ENCODE measurements around the gene IYD. TPM values are rescaled to one million over a fixed set of nuclear protein-coding genes. Genes with fewer than 3 reads are reported as not detected.

IYD gene
- not detected in 2 replicates for total RNA-seq

DNA sequence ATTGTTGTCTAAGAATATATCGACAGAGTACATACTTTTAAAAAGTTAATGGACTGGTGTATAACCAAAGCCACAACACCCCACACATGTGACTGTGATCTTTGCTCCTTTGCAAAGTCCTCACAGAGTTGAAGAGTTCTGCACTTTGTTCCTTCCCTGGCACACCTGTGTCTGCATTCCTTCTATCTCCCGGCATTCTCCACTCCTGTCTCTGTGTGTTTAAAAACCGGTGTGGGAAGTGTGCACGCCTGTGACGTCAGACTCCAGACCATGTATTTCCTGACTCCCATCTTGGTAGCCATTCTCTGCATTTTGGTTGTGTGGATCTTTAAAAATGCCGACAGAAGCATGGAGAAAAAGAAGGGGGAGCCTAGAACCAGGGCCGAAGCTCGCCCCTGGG, at the start of gene IYD:
Gene IYD (plus strand): TSS at position 251 of the 400 bp plus-strand sequence. CDS start 20 bp downstream, at position 271.

Small RNA genes within 50 kb of the gene (small RNA-seq; reads per million reads assigned to genes)
- 0.88 reads per million, percentile 40 among the genes with 10 or more reads in this experiment for gene RNU4-7P (ENCODE audit: low replicate concordance)

Other genes with a start within 250 kb of the IYD start
- not detected in 2 replicates for gene PPP1R14C, start 226.0 kb upstream of the IYD start, total RNA-seq
- gene PLEKHG1, start 230.9 kb downstream of the IYD start, total RNA-seq: 1.3 and 2.0 TPM in 2 replicates